RWPE2 (cell line): ENCODE measurements around the gene PRRC2C.

Experiments used
- ATAC-seq: fragments of 200-7000 bp; cut with Tn5 transposase; 3 replicates; pipeline ENCODE4 v1.9.1; 2021; ENCODE audit warnings: low read depth
- DNase-seq: peaks from one replicate; pipeline ENCODE4 v3.0.0-alpha.2; 2020; ENCODE audit warnings: low spot score
- H3K27ac ChIP-seq: fragments of 450-650 bp; 2 replicates; pipeline ENCODE4 v1.5.1; 2017; ENCODE audit warnings: mild to moderate bottlenecking; ENCODE audit not compliant: poor library complexity, severe bottlenecking
- H3K27me3 ChIP-seq: fragments of 250-450 bp; sonication (Bioruptor Pico); 2 replicates; pipeline ENCODE4 v1.5.1; 2021; ENCODE audit warnings: mild to moderate bottlenecking, moderate library complexity; ENCODE audit not compliant: insufficient read depth, poor library complexity, severe bottlenecking
- H3K36me3 ChIP-seq: fragments of 250-450 bp; sonication (Bioruptor Pico); 2 replicates; pipeline ENCODE4 v1.5.1; 2020; ENCODE audit warnings: low read depth, mild to moderate bottlenecking, moderate library complexity
- H3K4me1 ChIP-seq: fragments of 250-450 bp; sonication (Bioruptor Pico); 2 replicates; pipeline ENCODE4 v1.5.1; 2021; ENCODE audit warnings: mild to moderate bottlenecking, moderate library complexity; ENCODE audit not compliant: insufficient read depth, poor library complexity, severe bottlenecking
- H3K4me3 ChIP-seq: fragments of 250-450 bp; sonication (Bioruptor Pico); 2 replicates; pipeline ENCODE4 v1.5.1; 2021; ENCODE audit warnings: mild to moderate bottlenecking, moderate library complexity; ENCODE audit not compliant: severe bottlenecking
- H3K9me3 ChIP-seq: fragments of 250-450 bp; sonication (Bioruptor Pico); 2 replicates; pipeline ENCODE4 v1.5.1; 2021; ENCODE audit warnings: mild to moderate bottlenecking, moderate library complexity; ENCODE audit not compliant: severe bottlenecking
- CTCF ChIP-seq: fragments of 450-650 bp; IDR thresholded peaks from one replicate; pipeline ENCODE4 v1.5.1; 2017; ENCODE audit warnings: mild to moderate bottlenecking, moderate library complexity; ENCODE audit not compliant: poor library complexity, severe bottlenecking

The PRRC2C gene

GRCh38 chr1:171500304-171500703, 15.0 kb downstream of the PRRC2C start:
- H3K4me1 ChIP-seq, result no peaks in the 10 kb centered on the region
- no peaks in the 10 kb centered on the region for H3K27me3 ChIP-seq
- no peaks in the 10 kb centered on the region for H3K9me3 ChIP-seq
- TF ChIP-seq CTCF, result no peak
- ATAC-seq (no peak), DNase-seq (no peak)
- H3K4me3 ChIP-seq, result no peak overlapping the region
- H3K27ac ChIP-seq, result no peak overlapping the region
- H3K36me3 ChIP-seq, result peaks cover 24% of the 10 kb centered on the region

GRCh38 chr1:171500803-171501202, 15.5 kb downstream of the PRRC2C start:
- no peak for ATAC-seq
- peaks cover 22% of the 10 kb centered on the region for H3K36me3 ChIP-seq

GRCh38 chr1:171501305-171502024, 16.1 kb downstream of the PRRC2C start:
- H3K27ac ChIP-seq, result no peak overlapping the region

More at GRCh38 chr1:171500803-171501202, 15.5 kb downstream of the PRRC2C start:
- Histone ChIP-seq H3K27ac (no peak overlapping the region), H3K27me3 (no peaks in the 10 kb centered on the region), H3K9me3 (no peaks in the 10 kb centered on the region), H3K4me3 (no peak overlapping the region), H3K4me1 (no peaks in the 10 kb centered on the region)
- TF ChIP-seq CTCF, result no peak
- DNase-seq, result no peak

GRCh38 chr1:171506525-171507304, 21.4 kb downstream of the PRRC2C start:
- Histone ChIP-seq H3K36me3 (peaks cover 6% of the 10 kb centered on the region; the same call in 1 of the 2 replicates), H3K4me3 (no peak overlapping the region)
- no peak for ATAC-seq

More at GRCh38 chr1:171501305-171502024, 16.1 kb downstream of the PRRC2C start:
- Histone ChIP-seq H3K4me3 (no peak overlapping the region), H3K9me3 (no peaks in the 10 kb centered on the region), H3K27me3 (no peaks in the 10 kb centered on the region), H3K36me3 (peaks cover 20% of the 10 kb centered on the region), H3K4me1 (no peaks in the 10 kb centered on the region)
- ATAC-seq, result no peak
- DNase-seq, result no peak
- no peak for TF ChIP-seq CTCF

More at GRCh38 chr1:171506525-171507304, 21.4 kb downstream of the PRRC2C start:
- no peak for DNase-seq
- TF ChIP-seq CTCF, result no peak
- no peak overlapping the region for H3K27ac ChIP-seq
- no peaks in the 10 kb centered on the region for H3K27me3 ChIP-seq
- H3K4me1 ChIP-seq, result no peaks in the 10 kb centered on the region
- H3K9me3 ChIP-seq, result no peaks in the 10 kb centered on the region
